Measurements from ENCODE around the gene SEC31B. TPM values are rescaled to one million over a fixed set of nuclear protein-coding genes. Genes with fewer than 3 reads are reported as not detected.

Gene SEC31B
- 8.8 and 11.6 TPM in 2 replicates for total RNA-seq (ENCODE audit: low replicate concordance)

GRCh38 chr10:100519311-100520051 lies at the start of gene SEC31B:
SEC31B (minus strand) TSS chr10:100519861; CDS start chr10:100516952, 2,909 bp downstream.
- H3K9me3 ChIP-seq (ENCODE audit: low read depth), result no peaks in the 10 kb centered on the region
- peak; percentile 87 for DNase-seq (ENCODE audit: low spot score)
- H3K36me3 Mint-ChIP-seq, result peaks cover 15% of the 10 kb centered on the region
- H3K4me2 ChIP-seq, result peak within 1 kb of the TSS; percentile 90
- peaks cover 41% of the 10 kb centered on the region for H3K27me3 ChIP-seq
- no peak within 1 kb of the TSS for H3K9ac ChIP-seq
- peak within 1 kb of the TSS; percentile 91 for H3K4me3 Mint-ChIP-seq
- H3K9me3 Mint-ChIP-seq, result no peaks in the 10 kb centered on the region
- TF ChIP-seq EZH2 (IDR thresholded peaks at IDR 0.05) (peak; percentile 67), CTCF (IDR thresholded peaks at IDR 0.05) (no peak), EZH2phosphoT487 (IDR thresholded peaks at IDR 0.05) (peak; percentile 57)
- H3K79me2 ChIP-seq (ENCODE audit: low read depth), result no peaks in the 10 kb centered on the region
- peaks cover 23% of the 10 kb centered on the region for H4K20me1 ChIP-seq (ENCODE audit: low read depth)
- peaks cover 15% of the 10 kb centered on the region for H3K4me1 Mint-ChIP-seq
- H3K27ac Mint-ChIP-seq, result no peak within 1 kb of the TSS
- peaks cover 17% of the 10 kb centered on the region for H3F3A ChIP-seq (ENCODE audit: low read depth)
- no peaks in the 10 kb centered on the region for H3K27me3 Mint-ChIP-seq (ENCODE audit: insufficient read depth, low read depth)
- no peaks in the 10 kb centered on the region for H3K36me3 ChIP-seq
- peak within 1 kb of the TSS; percentile 60 for H3K4me3 ChIP-seq
- H3K27ac ChIP-seq, result no peak within 1 kb of the TSS
- no peak within 1 kb of the TSS for H2AFZ ChIP-seq (replicated peaks)
- H3K4me1 ChIP-seq, result peaks cover 11% of the 10 kb centered on the region

DNA sequence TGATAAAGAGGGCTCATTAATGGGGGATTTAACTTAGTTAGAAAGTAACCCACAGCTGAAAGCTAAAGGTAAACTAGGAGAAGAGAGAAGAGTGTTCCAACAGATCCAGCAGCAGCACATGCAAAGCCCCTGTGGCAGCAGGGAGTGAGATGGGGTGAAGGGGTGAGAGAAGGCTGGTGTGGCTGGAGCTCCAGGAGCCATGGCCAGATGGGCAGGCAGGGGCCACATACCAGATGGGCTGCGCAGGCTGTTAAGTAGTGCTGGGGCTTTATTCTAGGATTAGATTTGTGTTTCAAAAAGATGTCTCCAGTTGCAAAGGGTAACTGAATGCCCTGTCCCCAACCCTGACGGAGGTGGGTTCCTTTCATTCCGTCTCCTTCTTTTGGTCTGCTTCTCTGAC lies 49.3 kb upstream of the SEC31B start:
- Histone ChIP-seq H4K20me1 (ENCODE audit: low read depth) (no peaks in the 10 kb centered on the region), H3K79me2 (ENCODE audit: low read depth) (no peaks in the 10 kb centered on the region), H3K9me3 (ENCODE audit: low read depth) (no peaks in the 10 kb centered on the region), H3K4me1 (no peaks in the 10 kb centered on the region), H2AFZ (replicated peaks) (no peak overlapping the region), H3K36me3 (no peaks in the 10 kb centered on the region), H3K27ac (no peak overlapping the region), H3K9ac (no peak overlapping the region), H3F3A (ENCODE audit: low read depth) (peaks cover 5% of the 10 kb centered on the region), H3K4me3 (no peak overlapping the region), H3K4me2 (no peak overlapping the region), H3K27me3 (peaks cover 96% of the 10 kb centered on the region)
- Mint-ChIP-seq H3K4me3 (no peak overlapping the region), H3K36me3 (no peaks in the 10 kb centered on the region), H3K27ac (no peak overlapping the region), H3K4me1 (peaks cover 9% of the 10 kb centered on the region), H3K27me3 (ENCODE audit: insufficient read depth, low read depth) (peaks cover 8% of the 10 kb centered on the region), H3K9me3 (no peaks in the 10 kb centered on the region)
- no peak for DNase-seq (ENCODE audit: low spot score)
- TF ChIP-seq CTCF (IDR thresholded peaks at IDR 0.05) (no peak), EZH2 (IDR thresholded peaks at IDR 0.05) (no peak), EZH2phosphoT487 (IDR thresholded peaks at IDR 0.05) (no peak)

DNA sequence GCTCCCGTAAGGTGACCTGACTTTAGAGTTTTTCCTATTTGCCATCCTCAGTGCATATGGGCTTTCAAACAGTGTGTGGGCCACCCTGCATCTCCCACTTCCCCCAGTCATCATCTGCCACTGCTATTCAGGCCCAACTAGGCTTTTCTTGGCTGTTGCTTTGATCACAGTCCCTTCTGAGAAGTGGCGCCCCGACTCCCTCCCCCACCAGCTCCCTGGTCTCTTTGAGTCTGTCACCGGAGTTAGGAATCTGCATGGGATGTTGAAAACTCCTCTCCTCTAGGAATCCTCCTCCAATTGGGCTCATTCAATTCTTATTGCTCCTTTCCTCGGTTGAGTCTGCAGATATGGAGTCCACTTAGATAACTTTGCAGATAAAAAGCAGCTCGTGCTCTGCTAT lies 48.2 kb upstream of the SEC31B start:
- no peak overlapping the region for H3K27ac ChIP-seq
- no peak overlapping the region for H2AFZ ChIP-seq (replicated peaks)
- peaks cover 5% of the 10 kb centered on the region for H3F3A ChIP-seq (ENCODE audit: low read depth)
- no peak overlapping the region for H3K4me2 ChIP-seq
- no peaks in the 10 kb centered on the region for H3K79me2 ChIP-seq (ENCODE audit: low read depth)
- H3K27me3 Mint-ChIP-seq (ENCODE audit: insufficient read depth, low read depth), result peaks cover 10% of the 10 kb centered on the region
- peaks cover 96% of the 10 kb centered on the region for H3K27me3 ChIP-seq
- H3K9ac ChIP-seq, result no peak overlapping the region
- no peak overlapping the region for H3K4me3 ChIP-seq
- H3K4me1 ChIP-seq, result no peaks in the 10 kb centered on the region
- DNase-seq (ENCODE audit: low spot score), result no peak
- no peak for TF ChIP-seq EZH2phosphoT487 (IDR thresholded peaks at IDR 0.05)
- no peak for TF ChIP-seq EZH2 (IDR thresholded peaks at IDR 0.05)
- TF ChIP-seq CTCF (IDR thresholded peaks at IDR 0.05), result no peak
- no peaks in the 10 kb centered on the region for H3K9me3 Mint-ChIP-seq
- no peaks in the 10 kb centered on the region for H3K36me3 ChIP-seq
- H3K27ac Mint-ChIP-seq, result no peak overlapping the region
- no peaks in the 10 kb centered on the region for H3K36me3 Mint-ChIP-seq
- peaks cover 9% of the 10 kb centered on the region for H3K4me1 Mint-ChIP-seq
- no peaks in the 10 kb centered on the region for H3K9me3 ChIP-seq (ENCODE audit: low read depth)
- no peak overlapping the region for H3K4me3 Mint-ChIP-seq
- no peaks in the 10 kb centered on the region for H4K20me1 ChIP-seq (ENCODE audit: low read depth)

Data from neural progenitor cell (in vitro differentiated cells).